Colonic mucosa (tissue), 4 donors: ENCODE measurements around the gene CFAP221. TPM values are rescaled to one million over a fixed set of nuclear protein-coding genes. Genes with fewer than 3 reads are reported as not detected.

Experiments used
- DNase-seq: peaks from one replicate; pipeline ENCODE4 v3.0.0-alpha.2; 2020
- H3K27ac ChIP-seq: fragments of 200-600 bp; one replicate; pipeline ENCODE4 v1.8.0; 2021
- H3K27me3 ChIP-seq: fragments of 200-600 bp; one replicate; pipeline ENCODE4 v1.8.0; 2021
- H3K36me3 ChIP-seq: fragments of 200-600 bp; one replicate; pipeline ENCODE4 v1.8.0; 2021
- H3K4me1 ChIP-seq: fragments of 200-600 bp; one replicate; pipeline ENCODE4 v1.8.0; 2021; ENCODE audit warnings: mild to moderate bottlenecking
- H3K4me3 ChIP-seq: fragments of 200-600 bp; one replicate; pipeline ENCODE4 v1.8.0; 2021
- H3K9ac ChIP-seq, 2 donors: one replicate each; pipeline ENCODE4 v1.7.0; 2013; ENCODE audit warnings: control low read depth in 2 of 2, low read depth in 2 of 2, low read length in 2 of 2
- H3K9me3 ChIP-seq: fragments of 200-600 bp; one replicate; pipeline ENCODE4 v1.8.0; 2021
- intact Hi-C: fragments of 100-400 bp; cut with DNase I; formaldehyde crosslinking; loops from one replicate; pipeline ENCODE4 v1.14.1; 2022
- total RNA-seq, 2 donors: library from RNA; stranded (reverse); fragmentation: NEBNext Ultra II Directional in 1 of 2; extraction: Animal tissue kit (Norgen Biotek cat#: 25700) in 1 of 2; gene quantifications; one replicate each; pipeline ENCODE4 v1.2.1, GENCODE V29; 2021
- TF ChIP-seq, protein P1 (sequence below): fragments of 200-600 bp; IDR thresholded peaks from one replicate; pipeline ENCODE4 v1.8.0; 2022; ENCODE audit warnings: antibody characterized with exemption, mild to moderate bottlenecking
- donor health status: healthy.
- donor health status: DM: no; HTN: no; CAD: no.
- donor health status: DM: no; HTN: no; CAD: no.

Gene CFAP221
- total RNA-seq, 2 donors from 2014 or later = not detected

DNA sequence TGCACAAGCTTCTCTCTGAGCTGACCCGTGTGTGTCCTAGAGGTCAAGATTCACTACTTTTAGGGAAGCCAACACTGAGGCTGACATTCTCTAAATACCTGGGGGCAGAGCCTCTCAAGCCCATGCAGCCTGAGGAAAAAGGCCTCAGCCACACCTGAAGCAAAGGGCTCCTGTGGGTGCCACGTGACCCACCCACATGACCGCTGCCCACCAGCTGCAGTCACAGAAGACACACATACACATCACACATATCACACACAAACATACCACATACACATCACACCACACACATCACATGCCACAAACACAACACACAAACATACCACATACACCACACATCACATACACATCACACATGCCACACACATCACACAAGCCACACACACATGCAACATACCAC, 149.3 kb downstream of the CFAP221 start:
- Histone ChIP-seq H3K4me3 (no peak overlapping the region), H3K27ac (no peak overlapping the region), H3K27me3 (no peaks in the 10 kb centered on the region), H3K9me3 (no peaks in the 10 kb centered on the region), H3K9ac (no peak overlapping the region), H3K36me3 (no peaks in the 10 kb centered on the region), H3K4me1 (no peaks in the 10 kb centered on the region)
- intact Hi-C loops = no loop called here
- TF ChIP-seq, protein P1, sequence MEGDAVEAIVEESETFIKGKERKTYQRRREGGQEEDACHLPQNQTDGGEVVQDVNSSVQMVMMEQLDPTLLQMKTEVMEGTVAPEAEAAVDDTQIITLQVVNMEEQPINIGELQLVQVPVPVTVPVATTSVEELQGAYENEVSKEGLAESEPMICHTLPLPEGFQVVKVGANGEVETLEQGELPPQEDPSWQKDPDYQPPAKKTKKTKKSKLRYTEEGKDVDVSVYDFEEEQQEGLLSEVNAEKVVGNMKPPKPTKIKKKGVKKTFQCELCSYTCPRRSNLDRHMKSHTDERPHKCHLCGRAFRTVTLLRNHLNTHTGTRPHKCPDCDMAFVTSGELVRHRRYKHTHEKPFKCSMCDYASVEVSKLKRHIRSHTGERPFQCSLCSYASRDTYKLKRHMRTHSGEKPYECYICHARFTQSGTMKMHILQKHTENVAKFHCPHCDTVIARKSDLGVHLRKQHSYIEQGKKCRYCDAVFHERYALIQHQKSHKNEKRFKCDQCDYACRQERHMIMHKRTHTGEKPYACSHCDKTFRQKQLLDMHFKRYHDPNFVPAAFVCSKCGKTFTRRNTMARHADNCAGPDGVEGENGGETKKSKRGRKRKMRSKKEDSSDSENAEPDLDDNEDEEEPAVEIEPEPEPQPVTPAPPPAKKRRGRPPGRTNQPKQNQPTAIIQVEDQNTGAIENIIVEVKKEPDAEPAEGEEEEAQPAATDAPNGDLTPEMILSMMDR = no peak
- DNase-seq = no peak

GRCh38 chr2:119693967-119694366, 149.7 kb downstream of the CFAP221 start:
- Histone ChIP-seq H3K4me1 (no peaks in the 10 kb centered on the region), H3K9ac (no peak overlapping the region), H3K27me3 (no peaks in the 10 kb centered on the region), H3K27ac (no peak overlapping the region), H3K9me3 (no peaks in the 10 kb centered on the region), H3K4me3 (no peak overlapping the region), H3K36me3 (no peaks in the 10 kb centered on the region)
- TF ChIP-seq, protein P1 = no peak
- DNase-seq = no peak
- intact Hi-C loops = no loop called here

- H3K4me1 ChIP-seq = no peaks in the 10 kb centered on the region
- TF ChIP-seq, protein P1 = no peak
- no peak for DNase-seq
- no peak overlapping the region for H3K9ac ChIP-seq
- no peak overlapping the region for H3K4me3 ChIP-seq
- intact Hi-C loops = no loop called here
- no peaks in the 10 kb centered on the region for H3K27me3 ChIP-seq
- no peak overlapping the region for H3K27ac ChIP-seq
- H3K9me3 ChIP-seq = no peaks in the 10 kb centered on the region
- no peaks in the 10 kb centered on the region for H3K36me3 ChIP-seq
Measured at GRCh38 chr2:119694470-119694844, 150.2 kb downstream of the CFAP221 start.

GRCh38 chr2:119694845-119695521, 150.7 kb downstream of the CFAP221 start:
- TF ChIP-seq, protein P1 = no peak
- intact Hi-C loops = no loop called here
- Histone ChIP-seq H3K9me3 (no peaks in the 10 kb centered on the region), H3K36me3 (no peaks in the 10 kb centered on the region), H3K4me1 (no peaks in the 10 kb centered on the region), H3K4me3 (no peak overlapping the region), H3K27ac (no peak overlapping the region), H3K27me3 (no peaks in the 10 kb centered on the region), H3K9ac (no peak overlapping the region)
- DNase-seq = no peak

DNA sequence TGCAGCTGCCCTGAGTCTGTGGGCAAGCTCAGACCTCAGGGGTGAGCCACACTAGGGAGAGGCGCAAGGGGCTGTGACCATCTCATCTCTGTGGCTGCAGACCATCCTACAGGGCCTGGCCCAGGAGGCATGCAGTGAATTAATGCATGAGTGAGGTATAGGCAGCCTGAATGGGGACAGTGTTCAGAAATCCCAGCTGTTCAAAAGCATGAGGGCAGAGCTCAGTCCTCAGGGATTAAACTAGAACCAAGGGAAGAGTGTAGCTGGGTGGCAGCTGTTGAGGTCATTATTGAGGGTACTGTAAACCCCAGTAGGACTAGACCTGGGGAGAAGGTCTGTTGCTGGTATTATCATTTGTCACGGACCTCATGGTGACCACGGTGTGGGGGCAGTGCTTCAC, 151.8 kb downstream of the CFAP221 start:
- no peak overlapping the region for H3K9ac ChIP-seq
- intact Hi-C loops = no loop called here
- TF ChIP-seq, protein P1 = no peak

More for the DNA sequence above, 151.8 kb downstream of the CFAP221 start:
- no peak for DNase-seq
- Histone ChIP-seq H3K27me3 (no peaks in the 10 kb centered on the region), H3K4me1 (no peaks in the 10 kb centered on the region), H3K36me3 (no peaks in the 10 kb centered on the region), H3K27ac (no peak overlapping the region), H3K9me3 (no peaks in the 10 kb centered on the region), H3K4me3 (no peak overlapping the region)
